ENCODE measurements around the gene BARX1. TPM values are rescaled to one million over a fixed set of nuclear protein-coding genes. Genes with fewer than 3 reads are reported as not detected.

BARX1 gene
- total and polyA plus RNA-seq, 10 of the 15 experiments (the other 5 are each of a cell fraction or from before 2014, with no cell fraction given) = not detected

DNA sequence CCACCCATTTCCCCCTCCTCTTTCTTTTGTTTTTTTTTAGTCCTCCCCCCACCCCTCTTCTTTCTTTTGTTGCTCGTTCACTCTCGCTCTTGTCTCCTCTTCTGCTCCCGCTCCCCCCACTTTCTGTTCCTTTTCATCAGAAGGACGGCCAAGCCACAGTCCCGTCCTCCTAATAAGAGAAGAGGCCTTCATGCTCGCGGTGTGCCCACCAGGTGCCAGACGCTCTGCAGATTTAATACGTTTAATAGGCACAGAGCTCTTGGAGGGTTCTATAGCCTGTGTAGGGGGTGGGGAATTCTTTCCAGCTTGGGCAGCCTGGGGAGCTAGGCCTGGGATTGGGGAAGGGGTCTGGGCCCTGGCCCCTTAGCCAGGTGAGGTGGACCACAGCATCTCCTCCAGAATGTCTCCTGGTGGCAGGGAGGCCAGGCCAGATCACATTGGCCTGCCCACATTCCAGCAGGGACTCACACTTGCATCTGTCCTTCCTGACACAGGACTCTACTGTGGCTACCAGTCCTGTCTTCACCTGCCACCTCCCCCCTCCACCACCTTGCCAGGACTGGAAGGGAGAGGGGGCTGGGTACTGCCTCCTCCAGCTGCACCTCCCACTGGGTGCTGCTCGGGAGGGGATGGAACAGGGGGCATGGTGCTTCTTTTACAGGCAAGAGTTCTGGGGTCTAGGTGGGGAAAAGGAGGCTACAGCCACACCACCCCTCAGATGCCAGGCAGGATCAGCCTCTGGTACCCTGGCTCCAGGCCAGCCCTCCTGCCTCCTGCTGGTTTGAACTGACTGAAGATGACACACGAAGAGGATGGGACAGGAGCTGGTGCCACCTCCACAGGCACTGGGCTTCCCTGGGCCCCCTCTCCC is 6.1 kb upstream of the BARX1 start (continued):
- TF ChIP-seq, protein P1, sequence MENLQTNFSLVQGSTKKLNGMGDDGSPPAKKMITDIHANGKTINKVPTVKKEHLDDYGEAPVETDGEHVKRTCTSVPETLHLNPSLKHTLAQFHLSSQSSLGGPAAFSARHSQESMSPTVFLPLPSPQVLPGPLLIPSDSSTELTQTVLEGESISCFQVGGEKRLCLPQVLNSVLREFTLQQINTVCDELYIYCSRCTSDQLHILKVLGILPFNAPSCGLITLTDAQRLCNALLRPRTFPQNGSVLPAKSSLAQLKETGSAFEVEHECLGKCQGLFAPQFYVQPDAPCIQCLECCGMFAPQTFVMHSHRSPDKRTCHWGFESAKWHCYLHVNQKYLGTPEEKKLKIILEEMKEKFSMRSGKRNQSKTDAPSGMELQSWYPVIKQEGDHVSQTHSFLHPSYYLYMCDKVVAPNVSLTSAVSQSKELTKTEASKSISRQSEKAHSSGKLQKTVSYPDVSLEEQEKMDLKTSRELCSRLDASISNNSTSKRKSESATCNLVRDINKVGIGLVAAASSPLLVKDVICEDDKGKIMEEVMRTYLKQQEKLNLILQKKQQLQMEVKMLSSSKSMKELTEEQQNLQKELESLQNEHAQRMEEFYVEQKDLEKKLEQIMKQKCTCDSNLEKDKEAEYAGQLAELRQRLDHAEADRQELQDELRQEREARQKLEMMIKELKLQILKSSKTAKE (IDR thresholded peaks at IDR 0.05; ENCODE audit: low read depth, poor library complexity, severe bottlenecking) = no peak
- TF ChIP-seq MYB (IDR thresholded peaks at IDR 0.05; ENCODE audit: borderline replicate concordance, low read depth, low read length) = no peak

DNA sequence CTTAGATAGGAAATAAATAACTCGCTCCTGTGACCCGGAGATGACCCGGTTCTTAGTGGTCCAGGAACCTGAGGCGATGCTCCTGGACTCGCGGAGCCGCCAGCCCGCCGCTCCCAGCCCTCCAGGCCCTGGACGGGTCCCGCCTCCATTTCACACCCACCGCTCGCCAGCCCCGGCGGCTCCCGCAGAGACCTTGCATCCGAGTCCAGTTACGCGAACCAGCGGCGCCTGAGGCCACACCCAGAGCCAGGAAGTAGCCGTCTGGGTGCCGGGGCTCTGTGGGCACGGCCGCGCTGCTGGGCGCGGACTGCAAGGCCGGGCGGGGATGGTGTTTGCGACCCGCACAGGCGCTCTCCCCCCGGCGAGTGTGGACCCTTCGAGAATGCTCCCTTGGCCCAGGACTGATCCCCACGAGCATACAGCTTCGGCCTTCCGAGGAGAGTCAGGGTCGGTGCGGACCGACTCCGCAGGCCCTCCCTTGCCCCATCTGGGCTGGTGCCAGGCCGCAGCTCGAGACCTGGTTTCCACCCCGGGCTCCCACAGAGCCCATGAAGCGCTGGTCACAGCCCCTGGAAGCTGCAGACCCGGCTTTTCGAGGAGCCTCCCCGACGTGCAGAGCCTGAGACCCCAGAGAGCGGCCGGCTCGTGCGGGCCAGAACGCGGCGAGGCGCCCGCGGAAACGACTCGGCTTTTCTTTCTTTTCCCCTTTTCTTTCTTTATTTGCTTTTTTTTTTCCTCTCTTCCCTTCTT is 5.2 kb upstream of the BARX1 start:
- no peak for DNase-seq (ENCODE audit: low read depth, low spot score)
- no peak for FAIRE-seq
- TF ChIP-seq CBFB (IDR thresholded peaks at IDR 0.05; ENCODE audit: low read depth) = no peak
- no peak for TF ChIP-seq CBX3 (IDR thresholded peaks at IDR 0.05; ENCODE audit: borderline replicate concordance, low read depth)
- no peak for TF ChIP-seq POLR2A (IDR thresholded peaks at IDR 0.05; ENCODE audit: low read depth, low read length)
- no peak for TF ChIP-seq NFYA (IDR thresholded peaks at IDR 0.05; ENCODE audit: borderline replicate concordance, low read depth, low read length)
- TF ChIP-seq SIN3A (IDR thresholded peaks at IDR 0.05; ENCODE audit: low read depth, low read length) = no peak
- TF ChIP-seq, protein P2, sequence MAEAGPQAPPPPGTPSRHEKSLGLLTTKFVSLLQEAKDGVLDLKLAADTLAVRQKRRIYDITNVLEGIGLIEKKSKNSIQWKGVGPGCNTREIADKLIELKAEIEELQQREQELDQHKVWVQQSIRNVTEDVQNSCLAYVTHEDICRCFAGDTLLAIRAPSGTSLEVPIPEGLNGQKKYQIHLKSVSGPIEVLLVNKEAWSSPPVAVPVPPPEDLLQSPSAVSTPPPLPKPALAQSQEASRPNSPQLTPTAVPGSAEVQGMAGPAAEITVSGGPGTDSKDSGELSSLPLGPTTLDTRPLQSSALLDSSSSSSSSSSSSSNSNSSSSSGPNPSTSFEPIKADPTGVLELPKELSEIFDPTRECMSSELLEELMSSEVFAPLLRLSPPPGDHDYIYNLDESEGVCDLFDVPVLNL (IDR thresholded peaks at IDR 0.05; ENCODE audit: low read depth, low read length) = no peak
- TF ChIP-seq, protein P3, sequence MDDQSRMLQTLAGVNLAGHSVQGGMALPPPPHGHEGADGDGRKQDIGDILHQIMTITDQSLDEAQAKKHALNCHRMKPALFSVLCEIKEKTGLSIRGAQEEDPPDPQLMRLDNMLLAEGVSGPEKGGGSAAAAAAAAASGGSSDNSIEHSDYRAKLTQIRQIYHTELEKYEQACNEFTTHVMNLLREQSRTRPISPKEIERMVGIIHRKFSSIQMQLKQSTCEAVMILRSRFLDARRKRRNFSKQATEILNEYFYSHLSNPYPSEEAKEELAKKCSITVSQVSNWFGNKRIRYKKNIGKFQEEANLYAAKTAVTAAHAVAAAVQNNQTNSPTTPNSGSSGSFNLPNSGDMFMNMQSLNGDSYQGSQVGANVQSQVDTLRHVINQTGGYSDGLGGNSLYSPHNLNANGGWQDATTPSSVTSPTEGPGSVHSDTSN (IDR thresholded peaks at IDR 0.05; ENCODE audit: insufficient replicate concordance, low read depth, low read length) = no peak
- TF ChIP-seq, protein P4, sequence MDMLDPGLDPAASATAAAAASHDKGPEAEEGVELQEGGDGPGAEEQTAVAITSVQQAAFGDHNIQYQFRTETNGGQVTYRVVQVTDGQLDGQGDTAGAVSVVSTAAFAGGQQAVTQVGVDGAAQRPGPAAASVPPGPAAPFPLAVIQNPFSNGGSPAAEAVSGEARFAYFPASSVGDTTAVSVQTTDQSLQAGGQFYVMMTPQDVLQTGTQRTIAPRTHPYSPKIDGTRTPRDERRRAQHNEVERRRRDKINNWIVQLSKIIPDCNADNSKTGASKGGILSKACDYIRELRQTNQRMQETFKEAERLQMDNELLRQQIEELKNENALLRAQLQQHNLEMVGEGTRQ (IDR thresholded peaks at IDR 0.05; ENCODE audit: borderline replicate concordance, low read depth, low read length) = no peak
- TF ChIP-seq BRCA1 (IDR thresholded peaks at IDR 0.05; ENCODE audit: low read depth, low read length) = no peak
- TF ChIP-seq RUNX3 (IDR thresholded peaks at IDR 0.05; ENCODE audit: low read length) = no peak
- no peak for TF ChIP-seq RFX5 (IDR thresholded peaks at IDR 0.05; ENCODE audit: low read depth, low read length)
- H3K4me2 ChIP-seq (ENCODE audit: control insufficient read depth, insufficient read depth) = no peak overlapping the region
- in situ Hi-C loops (cut with MboI) (loop anchor here (10.0 kb wide), 1 partner anchor 796 kb away; no protein-coding TSS in a partner anchor), intact Hi-C loops (cut with micrococcal nuclease; ENCODE audit: unreplicated experiment) (loop anchor here (5.0 kb wide), 1 partner anchor 853 kb away; no protein-coding TSS in a partner anchor)
- H3K27me3 ChIP-seq (replicated peaks in 1 of 2; ENCODE audit: control insufficient read depth in 2 of 2, insufficient read depth in 2 of 2, low read length in 1 of 2) = peaks cover 22 to 25% of the 10 kb centered on the region in 2 experiments
- no peak overlapping the region for H2AFZ ChIP-seq (ENCODE audit: control insufficient read depth, low read depth, low read length)
- H3K27ac ChIP-seq (ENCODE audit: control insufficient read depth, insufficient read depth) = no peak overlapping the region
- H3K4me3 ChIP-seq = no peak overlapping the region
- no peaks in the 10 kb centered on the region for H3K4me1 ChIP-seq (ENCODE audit: control insufficient read depth, insufficient read depth, low read length)
- ChIA-PET POLR2A (no interaction called here), RAD21 (ENCODE audit: unreplicated experiment) (no interaction called here), SMC1A (ENCODE audit: uncharacterized antibody, unreplicated experiment) (no interaction called here), CTCF (interaction anchor here (1.2 kb wide), 1 partner anchor 281 kb away, joined by 3 read pairs; no protein-coding TSS in a partner anchor)
- no peaks in the 10 kb centered on the region for H3K36me3 ChIP-seq (ENCODE audit: control insufficient read depth in 2 of 2, insufficient read depth in 2 of 2, low read length in 1 of 2)
- 28% methylated on average over 63 of the region's 63 CpGs for WGBS (ENCODE audit: insufficient coverage, insufficient replicate concordance, low lambda C conversion rate, missing lambda C conversion rate)
- no TSS peak for BruUV-seq (replicated peaks)
- H3K9ac ChIP-seq (ENCODE audit: control insufficient read depth, insufficient read depth, low read length) = no peak overlapping the region
- no peaks in the 10 kb centered on the region for H3K79me2 ChIP-seq (ENCODE audit: control insufficient read depth, insufficient read depth, low read length)
- H4K20me1 ChIP-seq (ENCODE audit: control insufficient read depth, insufficient read depth) = no peaks in the 10 kb centered on the region
- no peaks in the 10 kb centered on the region for H3K9me3 ChIP-seq (replicated peaks; ENCODE audit: control insufficient read depth, insufficient read depth, low read length)
- ATAC-seq = no peak
